IPS-18c (cell line): Measurements from ENCODE around the gene CD247.

Experiments used
- H3K4me3 ChIP-seq: 2 replicates; pipeline ENCODE4 v1.7.0; 2013; ENCODE audit warnings: low read depth, mild to moderate bottlenecking, low read length, moderate library complexity; ENCODE audit not compliant: insufficient read depth
- H3K9me3 ChIP-seq: one replicate; pipeline ENCODE4 v1.6.1; 2013; ENCODE audit warnings: mild to moderate bottlenecking, low read length, moderate library complexity; ENCODE audit not compliant: control insufficient read depth, insufficient read depth

CD247 gene

GRCh38 chr1:167423684-167424619 is 94.4 kb downstream of the CD247 start:
- H3K4me3 ChIP-seq: no peak overlapping the region
- H3K9me3 ChIP-seq: no peaks in the 10 kb centered on the region

GRCh38 chr1:167420510-167420909 is 97.8 kb downstream of the CD247 start:
- no peaks in the 10 kb centered on the region for H3K9me3 ChIP-seq

DNA sequence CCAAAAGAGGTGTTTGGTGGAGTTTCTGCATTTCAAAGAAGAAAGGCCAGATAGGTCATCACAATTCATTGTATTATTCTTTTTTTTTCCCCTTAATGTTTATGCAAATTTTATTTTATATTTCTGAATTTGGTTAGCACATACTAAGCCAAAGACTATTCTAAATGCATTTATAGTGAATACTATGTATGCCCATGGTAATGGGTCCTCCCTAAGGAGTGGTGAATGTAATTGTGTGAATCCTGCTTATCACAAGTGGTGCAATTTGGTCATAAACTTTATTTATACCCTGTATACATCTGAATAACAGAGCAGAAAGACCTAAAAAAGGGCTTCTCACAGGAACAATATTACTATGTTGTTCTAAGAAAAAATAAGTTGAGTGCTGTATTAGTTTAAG is 99.1 kb downstream of the CD247 start:
- H3K4me3 ChIP-seq: no peak overlapping the region

More at GRCh38 chr1:167420510-167420909, 97.8 kb downstream of the CD247 start:
- H3K4me3 ChIP-seq: no peak overlapping the region

DNA sequence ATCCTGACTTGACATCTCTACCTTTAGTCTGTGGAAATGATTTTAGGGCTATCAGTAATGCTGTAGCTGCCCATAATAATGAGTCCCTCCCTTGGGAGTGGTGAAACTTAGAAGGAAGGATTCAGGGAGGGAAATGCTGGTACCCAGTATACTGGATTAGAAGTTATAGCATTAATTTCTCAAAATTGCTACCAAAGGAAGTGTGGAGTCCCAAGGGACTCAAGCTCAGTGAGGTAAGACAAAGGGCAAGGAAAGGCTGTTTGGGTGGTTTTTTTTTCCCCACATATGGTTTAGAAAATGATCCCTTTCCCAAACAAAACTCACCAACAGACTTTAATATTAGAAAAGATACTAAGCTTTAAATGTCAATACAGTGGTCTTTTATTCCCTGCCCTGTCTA is 99.9 kb downstream of the CD247 start:
- no peaks in the 10 kb centered on the region for H3K9me3 ChIP-seq
- no peak overlapping the region for H3K4me3 ChIP-seq

More for the DNA sequence above, 99.1 kb downstream of the CD247 start:
- H3K9me3 ChIP-seq: no peaks in the 10 kb centered on the region

- H3K4me3 ChIP-seq: no peak overlapping the region
- H3K9me3 ChIP-seq: no peaks in the 10 kb centered on the region
Observed at GRCh38 chr1:167416506-167416905, 101.8 kb downstream of the CD247 start.

DNA sequence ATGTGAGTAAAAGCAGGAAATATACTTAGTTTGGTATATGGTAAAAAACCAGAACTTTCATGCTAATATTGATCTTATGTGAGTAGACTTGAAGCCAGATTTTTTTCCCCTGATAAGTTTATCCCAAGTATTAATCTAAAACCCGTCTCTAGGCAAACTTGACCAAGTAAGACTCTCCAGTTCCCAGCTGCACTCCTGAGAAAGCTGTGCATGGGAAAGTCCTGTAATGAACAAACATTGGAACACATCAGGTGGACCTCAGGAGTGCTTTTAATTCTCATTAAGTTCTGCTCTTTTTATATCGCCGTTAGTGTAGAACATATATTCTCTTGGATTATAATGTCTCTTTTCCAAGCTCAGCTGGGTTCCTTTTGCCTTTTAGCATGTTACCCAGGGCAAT is 105.0 kb downstream of the CD247 start:
- Histone ChIP-seq H3K9me3 (no peaks in the 10 kb centered on the region), H3K4me3 (no peak overlapping the region)

DNA sequence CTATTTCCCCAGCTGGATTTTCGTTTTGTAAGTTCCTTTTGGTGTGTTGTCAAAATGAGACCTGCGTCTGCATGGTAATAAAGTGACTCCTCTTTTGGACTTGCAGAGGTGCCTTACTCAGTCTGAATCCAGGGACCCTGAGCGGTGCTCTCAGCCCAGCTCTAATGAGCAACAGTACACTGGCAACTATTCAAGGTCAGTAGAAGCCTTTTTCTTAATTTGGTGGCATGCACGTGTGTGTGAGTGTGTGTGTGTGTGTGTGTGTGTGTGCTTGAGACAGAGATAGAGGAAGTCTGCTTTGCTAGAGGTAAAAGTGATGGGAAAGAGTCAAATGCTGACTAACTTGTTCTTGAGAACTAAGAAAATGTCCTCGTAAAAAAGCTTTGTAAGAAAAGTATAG is 105.4 kb downstream of the CD247 start:
- no peaks in the 10 kb centered on the region for H3K9me3 ChIP-seq
- H3K4me3 ChIP-seq: no peak overlapping the region

DNA sequence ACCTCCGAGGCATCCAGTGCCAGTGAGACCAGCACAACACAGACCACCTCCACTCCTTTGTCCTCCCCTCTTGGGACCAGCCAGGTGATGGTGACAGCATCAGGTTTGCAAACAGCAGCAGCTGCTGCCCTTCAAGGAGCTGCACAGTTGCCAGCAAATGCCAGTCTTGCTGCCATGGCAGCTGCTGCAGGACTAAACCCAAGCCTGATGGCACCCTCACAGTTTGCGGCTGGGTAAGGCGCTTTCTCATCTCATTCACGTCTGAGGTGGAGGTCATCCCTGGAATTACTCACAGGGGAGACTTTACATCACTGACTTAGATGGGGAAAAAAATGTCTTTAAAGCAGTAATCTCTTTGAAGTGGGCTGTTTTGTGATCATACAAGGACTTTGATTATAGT is 106.3 kb downstream of the CD247 start:
- Histone ChIP-seq H3K4me3 (no peak overlapping the region), H3K9me3 (no peaks in the 10 kb centered on the region)

GRCh38 chr1:167409183-167409582 is 109.1 kb downstream of the CD247 start:
- no peak overlapping the region for H3K4me3 ChIP-seq
- H3K9me3 ChIP-seq: no peaks in the 10 kb centered on the region

GRCh38 chr1:167408355-167408754 is 110.0 kb downstream of the CD247 start:
- Histone ChIP-seq H3K9me3 (no peaks in the 10 kb centered on the region), H3K4me3 (no peak overlapping the region)

- Histone ChIP-seq H3K4me3 (no peak overlapping the region), H3K9me3 (no peaks in the 10 kb centered on the region)
Observed at GRCh38 chr1:167404908-167405307, 113.4 kb downstream of the CD247 start.

DNA sequence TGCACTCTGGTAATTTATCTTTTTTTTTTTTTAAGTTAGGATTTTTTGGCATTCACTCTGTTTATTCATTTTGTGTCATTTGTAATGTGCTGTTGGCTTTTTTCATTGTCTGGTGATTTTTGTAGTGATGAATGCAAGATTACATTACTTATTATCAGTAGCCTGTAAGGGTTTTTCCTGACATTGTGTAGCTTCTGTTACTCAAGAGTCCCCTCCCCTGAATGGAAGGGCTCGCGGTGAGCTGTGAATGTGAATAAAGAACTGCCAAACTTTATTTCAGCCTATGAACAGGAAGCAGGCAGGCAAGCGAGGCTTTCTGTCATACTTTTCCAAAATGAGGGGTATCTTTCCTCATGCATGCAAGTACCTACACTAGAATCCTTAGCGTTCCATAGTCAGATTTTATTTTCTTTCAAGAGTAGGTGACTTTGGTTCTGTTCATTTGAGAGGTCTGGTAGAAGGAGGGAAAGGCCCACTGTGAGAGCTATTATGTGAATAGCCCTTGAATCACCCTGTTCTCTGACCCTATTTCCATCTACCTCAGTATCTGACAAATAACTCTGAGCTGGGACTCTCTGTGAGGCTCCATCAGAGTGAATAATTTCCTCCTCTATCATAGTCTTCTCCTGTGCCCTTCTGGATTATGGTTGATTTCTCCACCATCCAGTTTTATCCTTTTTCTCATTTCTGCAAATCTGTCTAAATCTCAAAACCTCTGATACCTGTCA is 114.0 kb downstream of the CD247 start:
- Histone ChIP-seq H3K4me3 (no peak overlapping the region), H3K9me3 (no peaks in the 10 kb centered on the region)

DNA sequence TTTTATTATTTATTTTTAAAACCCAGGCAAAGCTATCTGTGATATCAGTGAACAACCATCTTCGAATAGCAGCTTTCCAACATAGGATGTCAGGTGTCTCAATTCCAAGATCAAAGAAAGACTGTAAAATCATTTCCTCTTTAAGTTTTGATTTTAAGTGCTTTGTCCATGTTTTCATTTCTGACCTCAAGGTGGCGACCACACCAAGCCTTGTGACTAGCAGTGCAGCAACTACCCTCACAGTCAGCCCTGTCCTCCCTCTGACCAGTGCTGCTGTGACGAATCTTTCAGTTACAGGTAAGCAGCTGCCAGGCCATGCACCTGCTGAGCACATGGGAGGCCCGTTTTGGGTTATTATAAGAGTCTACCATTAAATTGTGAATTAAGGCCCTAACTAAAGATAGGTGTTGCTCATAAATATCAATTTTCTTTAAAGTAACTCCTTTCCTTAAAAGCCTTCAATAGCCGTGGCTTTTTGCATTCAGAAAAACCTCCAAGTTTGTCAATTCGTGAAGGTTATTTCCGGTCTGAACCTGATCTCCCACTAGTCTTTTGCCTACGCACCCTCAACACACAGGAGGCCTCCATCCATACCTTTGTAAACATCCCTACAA is 117.0 kb downstream of the CD247 start:
- no peak overlapping the region for H3K4me3 ChIP-seq

GRCh38 chr1:167400359-167400953 is 117.9 kb downstream of the CD247 start:
- Histone ChIP-seq H3K9me3 (no peaks in the 10 kb centered on the region), H3K4me3 (no peak overlapping the region)

More for the DNA sequence above, 117.0 kb downstream of the CD247 start:
- H3K9me3 ChIP-seq: no peaks in the 10 kb centered on the region

GRCh38 chr1:167392200-167392696 is 126.1 kb downstream of the CD247 start:
- Histone ChIP-seq H3K9me3 (no peaks in the 10 kb centered on the region), H3K4me3 (no peak overlapping the region)

DNA sequence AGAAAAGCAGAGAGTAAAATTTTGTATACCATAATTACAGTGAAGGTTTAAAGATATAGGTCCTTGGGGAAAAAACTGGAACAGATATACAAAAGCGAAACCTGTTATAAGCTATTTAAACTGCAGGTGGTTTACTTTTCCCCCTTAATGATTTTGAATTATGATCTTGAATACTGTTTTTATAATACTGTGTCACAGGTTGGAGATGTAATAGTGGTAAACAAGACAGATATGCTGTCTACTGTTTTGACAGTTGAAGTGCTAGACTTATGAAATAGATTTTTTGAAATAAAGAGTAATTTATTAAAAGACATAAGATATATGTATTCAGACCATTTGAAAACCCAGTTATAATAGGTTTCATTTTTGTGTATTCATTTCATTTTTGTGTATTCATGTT is 129.4 kb downstream of the CD247 start:
- no peak overlapping the region for H3K4me3 ChIP-seq
- H3K9me3 ChIP-seq: no peaks in the 10 kb centered on the region

DNA sequence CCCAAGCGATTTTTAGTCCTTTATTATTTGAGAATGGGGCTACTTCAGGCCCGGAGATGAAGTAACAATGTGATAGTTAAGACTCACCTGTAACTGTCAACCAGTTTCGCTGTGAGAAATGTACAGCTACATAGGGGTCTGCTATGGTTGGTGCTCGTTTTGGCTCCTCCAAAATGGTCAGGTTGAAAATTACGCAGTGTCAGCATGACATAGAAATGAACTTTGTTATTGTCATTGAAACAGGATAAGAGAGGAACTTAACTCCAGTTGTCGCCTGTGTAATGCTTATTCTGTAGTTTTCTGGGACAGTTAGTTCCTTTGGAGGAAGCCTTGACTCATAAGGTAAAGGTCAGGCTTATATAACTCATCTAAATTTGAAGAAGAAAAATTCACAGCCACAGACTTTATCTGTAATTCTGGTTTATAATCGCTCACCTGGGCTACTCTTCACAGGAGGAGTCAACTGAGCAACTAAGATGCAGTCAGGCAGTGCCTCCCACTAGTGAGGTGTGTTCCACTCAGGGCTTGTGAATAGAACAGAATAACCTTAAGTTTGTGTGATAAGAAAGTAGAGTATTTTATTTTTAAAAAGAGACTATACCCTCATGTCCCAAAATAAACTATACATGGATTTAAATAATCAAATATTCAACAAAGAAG is 130.9 kb downstream of the CD247 start:
- H3K4me3 ChIP-seq: no peak overlapping the region

More for the DNA sequence above, 130.9 kb downstream of the CD247 start:
- H3K9me3 ChIP-seq: no peaks in the 10 kb centered on the region
